Ishikawa (cell line): ENCODE measurements around the gene OAT.

Experiments
- CEBPB ChIP-seq: IDR thresholded peaks from 2 replicates; pipeline ENCODE4 v1.6.1; 2012
- CREB1 ChIP-seq: IDR thresholded peaks from 2 replicates; pipeline ENCODE4 v1.6.1; 2012; ENCODE audit warnings: low read depth
- EP300 ChIP-seq: IDR thresholded peaks from 2 replicates; pipeline ENCODE4 v1.6.1; 2012; ENCODE audit warnings: borderline replicate concordance
- FOXM1 ChIP-seq: IDR thresholded peaks from 2 replicates; pipeline ENCODE4 v1.6.1; 2012; ENCODE audit warnings: low read depth, borderline replicate concordance
- MAX ChIP-seq: IDR thresholded peaks from 2 replicates; pipeline ENCODE4 v1.6.1; 2012
- NFIC ChIP-seq: IDR thresholded peaks from 2 replicates; pipeline ENCODE4 v1.6.1; 2012
- RAD21 ChIP-seq: IDR thresholded peaks from 2 replicates; pipeline ENCODE4 v1.6.1; 2012; ENCODE audit warnings: low read depth
- USF1 ChIP-seq: IDR thresholded peaks from 2 replicates; pipeline ENCODE4 v1.6.1; 2012
- YY1 ChIP-seq: IDR thresholded peaks from 2 replicates; pipeline ENCODE4 v1.6.1; 2012; ENCODE audit warnings: low read depth
- ZBTB7A ChIP-seq: IDR thresholded peaks from 2 replicates; pipeline ENCODE4 v1.6.1; 2012; ENCODE audit warnings: low read depth
- TF ChIP-seq, protein P1 (sequence below): IDR thresholded peaks from 2 replicates; pipeline ENCODE4 v1.6.1; 2012; ENCODE audit warnings: low read depth, mild to moderate bottlenecking

Gene OAT

DNA sequence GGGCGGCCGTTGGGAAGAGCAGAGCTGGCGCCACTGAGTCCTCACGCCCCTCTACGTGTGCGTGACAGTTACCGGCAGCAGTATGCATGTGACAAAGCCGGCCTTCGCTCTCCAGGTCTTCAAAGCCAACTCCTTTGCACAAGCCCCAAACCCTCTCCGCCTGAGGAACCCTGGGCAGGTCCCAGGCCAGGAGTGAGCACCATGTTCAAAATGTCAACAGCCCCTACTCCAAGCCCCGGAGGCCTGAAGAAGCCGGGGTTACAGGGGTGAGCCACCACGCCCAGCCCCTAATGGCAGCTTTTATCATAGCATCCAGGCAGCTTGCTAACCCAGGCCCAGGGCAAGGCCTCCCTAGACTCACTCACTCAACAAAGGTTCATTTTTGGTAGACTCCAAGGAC, 70.8 kb downstream of the OAT start:
- TF ChIP-seq, protein P1, sequence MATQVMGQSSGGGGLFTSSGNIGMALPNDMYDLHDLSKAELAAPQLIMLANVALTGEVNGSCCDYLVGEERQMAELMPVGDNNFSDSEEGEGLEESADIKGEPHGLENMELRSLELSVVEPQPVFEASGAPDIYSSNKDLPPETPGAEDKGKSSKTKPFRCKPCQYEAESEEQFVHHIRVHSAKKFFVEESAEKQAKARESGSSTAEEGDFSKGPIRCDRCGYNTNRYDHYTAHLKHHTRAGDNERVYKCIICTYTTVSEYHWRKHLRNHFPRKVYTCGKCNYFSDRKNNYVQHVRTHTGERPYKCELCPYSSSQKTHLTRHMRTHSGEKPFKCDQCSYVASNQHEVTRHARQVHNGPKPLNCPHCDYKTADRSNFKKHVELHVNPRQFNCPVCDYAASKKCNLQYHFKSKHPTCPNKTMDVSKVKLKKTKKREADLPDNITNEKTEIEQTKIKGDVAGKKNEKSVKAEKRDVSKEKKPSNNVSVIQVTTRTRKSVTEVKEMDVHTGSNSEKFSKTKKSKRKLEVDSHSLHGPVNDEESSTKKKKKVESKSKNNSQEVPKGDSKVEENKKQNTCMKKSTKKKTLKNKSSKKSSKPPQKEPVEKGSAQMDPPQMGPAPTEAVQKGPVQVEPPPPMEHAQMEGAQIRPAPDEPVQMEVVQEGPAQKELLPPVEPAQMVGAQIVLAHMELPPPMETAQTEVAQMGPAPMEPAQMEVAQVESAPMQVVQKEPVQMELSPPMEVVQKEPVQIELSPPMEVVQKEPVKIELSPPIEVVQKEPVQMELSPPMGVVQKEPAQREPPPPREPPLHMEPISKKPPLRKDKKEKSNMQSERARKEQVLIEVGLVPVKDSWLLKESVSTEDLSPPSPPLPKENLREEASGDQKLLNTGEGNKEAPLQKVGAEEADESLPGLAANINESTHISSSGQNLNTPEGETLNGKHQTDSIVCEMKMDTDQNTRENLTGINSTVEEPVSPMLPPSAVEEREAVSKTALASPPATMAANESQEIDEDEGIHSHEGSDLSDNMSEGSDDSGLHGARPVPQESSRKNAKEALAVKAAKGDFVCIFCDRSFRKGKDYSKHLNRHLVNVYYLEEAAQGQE, result no peak
- TF ChIP-seq FOXM1 (no peak), CEBPB (no peak), NFIC (no peak), USF1 (no peak), CREB1 (no peak), RAD21 (no peak), EP300 (no peak), YY1 (no peak), ZBTB7A (no peak), MAX (no peak)
